Esophagus muscularis mucosa (tissue), 4 donors: ENCODE measurements around the gene ATG16L2.

Source experiments
- CTCF ChIP-seq, 3 experiments: fragments of 200-600 bp in 2 of 3; fragments of 450-650 bp in 1 of 3; sonication (generic) in 2 of 3; IDR thresholded peaks; one replicate each; pipeline ENCODE4 v1.5.1; 2017 to 2019; ENCODE audit warnings: antibody characterized with exemption in 3 of 3, mild to moderate bottlenecking in 2 of 3, moderate library complexity in 1 of 3
- EP300 ChIP-seq: sonication (generic); formaldehyde crosslinking; IDR thresholded peaks from one replicate; pipeline ENCODE4 v1.6.1; 2017; ENCODE audit warnings: antibody characterized with exemption
- POLR2A ChIP-seq: fragments of 450-650 bp; IDR thresholded peaks from one replicate; pipeline ENCODE4 v1.6.1; 2017; ENCODE audit warnings: antibody characterized with exemption, moderate library complexity, mild to moderate bottlenecking, low read depth
- POLR2AphosphoS5 ChIP-seq, 2 donors: sonication (generic); formaldehyde crosslinking; IDR thresholded peaks; one replicate each; pipeline ENCODE4 v1.6.1; 2017; ENCODE audit warnings: antibody characterized with exemption in 2 of 2

GRCh38 chr11:72851726-72852125 is 37.5 kb downstream of the ATG16L2 start:
- no peak for TF ChIP-seq POLR2AphosphoS5 (IDR thresholded peaks at IDR 0.05)
- no peak for TF ChIP-seq POLR2A
- TF ChIP-seq CTCF (IDR thresholded peaks at IDR 0.05): no peak
- no peak for TF ChIP-seq EP300
